ENCODE results near the gene ZSWIM7.
A peak's percentile ranks its signal among the peaks of the same experiment; 100 is the strongest.

ZSWIM7 gene

GRCh38 chr17:15955793-15956541 is 43.5 kb downstream of the ZSWIM7 start:
- Mint-ChIP-seq H3K36me3 (ENCODE audit: low read depth) (no peaks in the 10 kb centered on the region), H3K27me3 (peaks cover 15% of the 10 kb centered on the region), H3K27ac (no peak overlapping the region), H3K9me3 (no peaks in the 10 kb centered on the region), H3K4me3 (no peak overlapping the region), H3K4me1 (ENCODE audit: low read depth) (peaks cover 41% of the 10 kb centered on the region)

- Mint-ChIP-seq H3K27me3 (peaks cover 15% of the 10 kb centered on the region), H3K9me3 (no peaks in the 10 kb centered on the region), H3K4me3 (no peak overlapping the region), H3K36me3 (ENCODE audit: low read depth) (no peaks in the 10 kb centered on the region), H3K27ac (no peak overlapping the region), H3K4me1 (ENCODE audit: low read depth) (peaks cover 34% of the 10 kb centered on the region)
These were observed 45.3 kb downstream of the ZSWIM7 start for GRCh38 chr17:15954222-15954621.

GRCh38 chr17:15952916-15953790 is 46.4 kb downstream of the ZSWIM7 start:
- Mint-ChIP-seq H3K4me1 (ENCODE audit: low read depth) (peaks cover 23% of the 10 kb centered on the region), H3K9me3 (no peaks in the 10 kb centered on the region), H3K36me3 (ENCODE audit: low read depth) (no peaks in the 10 kb centered on the region), H3K27me3 (peaks cover 10% of the 10 kb centered on the region), H3K4me3 (no peak overlapping the region), H3K27ac (no peak overlapping the region)

- Mint-ChIP-seq H3K36me3 (ENCODE audit: low read depth) (no peaks in the 10 kb centered on the region), H3K9me3 (no peaks in the 10 kb centered on the region), H3K4me1 (ENCODE audit: low read depth) (peaks cover 16% of the 10 kb centered on the region), H3K27ac (no peak overlapping the region), H3K4me3 (no peak overlapping the region), H3K27me3 (peaks cover 14% of the 10 kb centered on the region)
These were observed 47.4 kb downstream of the ZSWIM7 start for GRCh38 chr17:15952048-15952532.

GRCh38 chr17:15951368-15952047 is 48.0 kb downstream of the ZSWIM7 start:
- Mint-ChIP-seq H3K4me3 (no peak overlapping the region), H3K27ac (no peak overlapping the region), H3K4me1 (ENCODE audit: low read depth) (peaks cover 16% of the 10 kb centered on the region), H3K9me3 (no peaks in the 10 kb centered on the region), H3K36me3 (ENCODE audit: low read depth) (no peaks in the 10 kb centered on the region), H3K27me3 (peaks cover 16% of the 10 kb centered on the region)

GRCh38 chr17:15947976-15948752 is 51.3 kb downstream of the ZSWIM7 start:
- Mint-ChIP-seq H3K4me3 (no peak overlapping the region), H3K27me3 (peaks cover 28% of the 10 kb centered on the region), H3K36me3 (ENCODE audit: low read depth) (no peaks in the 10 kb centered on the region), H3K9me3 (no peaks in the 10 kb centered on the region), H3K4me1 (ENCODE audit: low read depth) (peaks cover 24% of the 10 kb centered on the region), H3K27ac (no peak overlapping the region)

- Mint-ChIP-seq H3K4me3 (no peak overlapping the region), H3K4me1 (ENCODE audit: low read depth) (peaks cover 24% of the 10 kb centered on the region), H3K27me3 (peaks cover 35% of the 10 kb centered on the region), H3K27ac (no peak overlapping the region), H3K36me3 (ENCODE audit: low read depth) (no peaks in the 10 kb centered on the region), H3K9me3 (no peaks in the 10 kb centered on the region)
These were observed 52.2 kb downstream of the ZSWIM7 start for GRCh38 chr17:15947271-15947670.

GRCh38 chr17:15946611-15947120 is 52.8 kb downstream of the ZSWIM7 start:
- peaks cover 35% of the 10 kb centered on the region for H3K27me3 Mint-ChIP-seq
- H3K27ac Mint-ChIP-seq = no peak overlapping the region
- no peaks in the 10 kb centered on the region for H3K9me3 Mint-ChIP-seq
- peak overlapping the region; percentile 66 for H3K4me3 Mint-ChIP-seq
- H3K4me1 Mint-ChIP-seq (ENCODE audit: low read depth) = peaks cover 24% of the 10 kb centered on the region
- H3K36me3 Mint-ChIP-seq (ENCODE audit: low read depth) = no peaks in the 10 kb centered on the region

GRCh38 chr17:15945527-15946191 is 53.8 kb downstream of the ZSWIM7 start:
- Mint-ChIP-seq H3K9me3 (no peaks in the 10 kb centered on the region), H3K27ac (peak overlapping the region; percentile 55), H3K27me3 (peaks cover 41% of the 10 kb centered on the region), H3K36me3 (ENCODE audit: low read depth) (no peaks in the 10 kb centered on the region), H3K4me1 (ENCODE audit: low read depth) (peaks cover 24% of the 10 kb centered on the region), H3K4me3 (peak overlapping the region; percentile 75)

- no peaks in the 10 kb centered on the region for H3K36me3 Mint-ChIP-seq (ENCODE audit: low read depth)
- peaks cover 48% of the 10 kb centered on the region for H3K27me3 Mint-ChIP-seq
- H3K9me3 Mint-ChIP-seq = no peaks in the 10 kb centered on the region
- peaks cover 24% of the 10 kb centered on the region for H3K4me1 Mint-ChIP-seq (ENCODE audit: low read depth)
- H3K27ac Mint-ChIP-seq = peak within 1 kb of the TSS; percentile 55
- H3K4me3 Mint-ChIP-seq = peak within 1 kb of the TSS; percentile 75
These were observed 54.6 kb downstream of the ZSWIM7 start, which contains the start of gene ADORA2B for GRCh38 chr17:15944759-15945526. Gene ADORA2B, plus strand, starts transcription at chr17:15945130. Its CDS starts 119 bp downstream, at chr17:15945249.

- peak overlapping the region; percentile 75 for H3K4me3 Mint-ChIP-seq
- peaks cover 49% of the 10 kb centered on the region for H3K27me3 Mint-ChIP-seq
- H3K4me1 Mint-ChIP-seq (ENCODE audit: low read depth) = peaks cover 24% of the 10 kb centered on the region
- H3K27ac Mint-ChIP-seq = peak overlapping the region; percentile 33
- H3K36me3 Mint-ChIP-seq (ENCODE audit: low read depth) = no peaks in the 10 kb centered on the region
- H3K9me3 Mint-ChIP-seq = no peaks in the 10 kb centered on the region
These were observed 55.3 kb downstream of the ZSWIM7 start for GRCh38 chr17:15943971-15944758.

- no peaks in the 10 kb centered on the region for H3K36me3 Mint-ChIP-seq (ENCODE audit: low read depth)
- H3K4me3 Mint-ChIP-seq = no peak overlapping the region
- no peaks in the 10 kb centered on the region for H3K9me3 Mint-ChIP-seq
- H3K27ac Mint-ChIP-seq = no peak overlapping the region
- peaks cover 48% of the 10 kb centered on the region for H3K27me3 Mint-ChIP-seq
- peaks cover 23% of the 10 kb centered on the region for H3K4me1 Mint-ChIP-seq (ENCODE audit: low read depth)
These were observed 57.2 kb downstream of the ZSWIM7 start for GRCh38 chr17:15942207-15942833.

All from stimulated activated naive CD8-positive, alpha-beta T cell treated with anti-CD3 and anti-CD28 coated beads, Interleukin-15, Interleukin-2, amounts not matched to agents 100 ng/mL and 50 ng/mL, for 24 hours (primary cell).